ENCODE data around the gene PRRX2. TPM values are rescaled to one million over a fixed set of nuclear protein-coding genes. Genes with fewer than 3 reads are reported as not detected.

Gene PRRX2
- polyA plus RNA-seq, 1 donor (not counting 4 experiments of a cell fraction or from before 2014, with no cell fraction given) = not detected

- TF ChIP-seq EZH2 (IDR thresholded peaks at IDR 0.05; ENCODE audit: low read length) (no peak), CTCF (optimal IDR thresholded peaks at IDR 0.05 in 1 of 3, IDR thresholded peaks at IDR 0.05 in 1 of 3, conservative IDR thresholded peaks at IDR 0.05 in 1 of 3; ENCODE audit: extremely low read depth in 1 of 3, insufficient read depth in 2 of 3, low read length in 3 of 3) (no peak)
- no peaks in the 10 kb centered on the region for H4K20me1 ChIP-seq (ENCODE audit: control insufficient read depth, extremely low read depth, insufficient read depth, low read length)
- dilution Hi-C loops (cut with MboI; ENCODE audit: extremely low pct_ligation_motif_present, low sequenced_read_pairs) = no loop called here
- no peaks in the 10 kb centered on the region for H3K4me1 ChIP-seq (ENCODE audit: control insufficient read depth, extremely low read depth, insufficient read depth, low read length)
- no peaks in the 10 kb centered on the region for H3K36me3 ChIP-seq (ENCODE audit: control insufficient read depth in 2 of 2, extremely low read depth in 1 of 2, insufficient read depth in 2 of 2, low read length in 2 of 2)
- H3K4me2 ChIP-seq (ENCODE audit: control insufficient read depth, extremely low read depth, insufficient read depth, low read depth, low read length) = no peak overlapping the region
- H2AFZ ChIP-seq (ENCODE audit: control insufficient read depth, low read length) = no peak overlapping the region
- no peaks in the 10 kb centered on the region for H3K79me2 ChIP-seq (ENCODE audit: control insufficient read depth, insufficient read depth, low read length)
- no peaks in the 10 kb centered on the region for H3K9me3 ChIP-seq (ENCODE audit: control insufficient read depth, low read depth, low read length)
- no peaks in the 10 kb centered on the region for H3K9me1 ChIP-seq (ENCODE audit: control insufficient read depth, extremely low read depth, insufficient read depth, low read length)
- no peak overlapping the region for H3K27ac ChIP-seq (ENCODE audit: control insufficient read depth, insufficient read depth, low read length)
- DNase-seq (ENCODE audit: low read depth, low spot score) (no peak), FAIRE-seq (no peak)
- H3K27me3 ChIP-seq (ENCODE audit: control insufficient read depth, extremely low read depth, insufficient read depth, low read length) = peaks cover 4% of the 10 kb centered on the region
- H3K9ac ChIP-seq (ENCODE audit: control insufficient read depth, extremely low read depth, insufficient read depth, low read length) = no peak overlapping the region
- H3K4me3 ChIP-seq (ENCODE audit: control insufficient read depth in 2 of 3, extremely low read depth in 1 of 3, insufficient read depth in 2 of 3, low read depth in 1 of 3, low read length in 3 of 3) = no peak overlapping the region
Measured at GRCh38 chr9:129713402-129713679, 47.9 kb downstream of the PRRX2 start.

- no peak overlapping the region for H2AFZ ChIP-seq (ENCODE audit: control insufficient read depth, low read length)
- no peaks in the 10 kb centered on the region for H3K9me3 ChIP-seq (ENCODE audit: control insufficient read depth, low read depth, low read length)
- no peak overlapping the region for H3K4me2 ChIP-seq (ENCODE audit: control insufficient read depth, extremely low read depth, insufficient read depth, low read depth, low read length)
- dilution Hi-C loops (cut with MboI; ENCODE audit: extremely low pct_ligation_motif_present, low sequenced_read_pairs) = no loop called here
- no peak for DNase-seq (ENCODE audit: low read depth, low spot score)
- no peak for TF ChIP-seq EZH2 (IDR thresholded peaks at IDR 0.05; ENCODE audit: low read length)
- TF ChIP-seq CTCF (optimal IDR thresholded peaks at IDR 0.05 in 1 of 3, IDR thresholded peaks at IDR 0.05 in 1 of 3, conservative IDR thresholded peaks at IDR 0.05 in 1 of 3; ENCODE audit: extremely low read depth in 1 of 3, insufficient read depth in 2 of 3, low read length in 3 of 3) = no peak
- H3K9me1 ChIP-seq (ENCODE audit: control insufficient read depth, extremely low read depth, insufficient read depth, low read length) = no peaks in the 10 kb centered on the region
- peaks cover 4% of the 10 kb centered on the region for H3K27me3 ChIP-seq (ENCODE audit: control insufficient read depth, extremely low read depth, insufficient read depth, low read length)
- H3K36me3 ChIP-seq (ENCODE audit: control insufficient read depth in 2 of 2, extremely low read depth in 1 of 2, insufficient read depth in 2 of 2, low read length in 2 of 2) = no peaks in the 10 kb centered on the region
- no peak overlapping the region for H3K9ac ChIP-seq (ENCODE audit: control insufficient read depth, extremely low read depth, insufficient read depth, low read length)
- no peaks in the 10 kb centered on the region for H3K79me2 ChIP-seq (ENCODE audit: control insufficient read depth, insufficient read depth, low read length)
- H3K4me3 ChIP-seq (ENCODE audit: control insufficient read depth in 2 of 3, extremely low read depth in 1 of 3, insufficient read depth in 2 of 3, low read depth in 1 of 3, low read length in 3 of 3) = no peak overlapping the region
- no peak overlapping the region for H3K27ac ChIP-seq (ENCODE audit: control insufficient read depth, insufficient read depth, low read length)
- H3K4me1 ChIP-seq (ENCODE audit: control insufficient read depth, extremely low read depth, insufficient read depth, low read length) = no peaks in the 10 kb centered on the region
- no peak for FAIRE-seq
- H4K20me1 ChIP-seq (ENCODE audit: control insufficient read depth, extremely low read depth, insufficient read depth, low read length) = no peaks in the 10 kb centered on the region
Measured at GRCh38 chr9:129714511-129715061, 49.1 kb downstream of the PRRX2 start.
